RKO (cell line): ENCODE measurements around the gene MINDY3.
"Not testable (repeated sequence)": the region's sequence is repeated elsewhere in the genome, so short reads cannot be mapped to it uniquely, and the experiment has no call there.

Experiments used
- DNase-seq: peaks from one replicate; pipeline ENCODE4 v3.0.0-alpha.2; 2016; ENCODE audit warnings: low spot score

MINDY3 gene

DNA sequence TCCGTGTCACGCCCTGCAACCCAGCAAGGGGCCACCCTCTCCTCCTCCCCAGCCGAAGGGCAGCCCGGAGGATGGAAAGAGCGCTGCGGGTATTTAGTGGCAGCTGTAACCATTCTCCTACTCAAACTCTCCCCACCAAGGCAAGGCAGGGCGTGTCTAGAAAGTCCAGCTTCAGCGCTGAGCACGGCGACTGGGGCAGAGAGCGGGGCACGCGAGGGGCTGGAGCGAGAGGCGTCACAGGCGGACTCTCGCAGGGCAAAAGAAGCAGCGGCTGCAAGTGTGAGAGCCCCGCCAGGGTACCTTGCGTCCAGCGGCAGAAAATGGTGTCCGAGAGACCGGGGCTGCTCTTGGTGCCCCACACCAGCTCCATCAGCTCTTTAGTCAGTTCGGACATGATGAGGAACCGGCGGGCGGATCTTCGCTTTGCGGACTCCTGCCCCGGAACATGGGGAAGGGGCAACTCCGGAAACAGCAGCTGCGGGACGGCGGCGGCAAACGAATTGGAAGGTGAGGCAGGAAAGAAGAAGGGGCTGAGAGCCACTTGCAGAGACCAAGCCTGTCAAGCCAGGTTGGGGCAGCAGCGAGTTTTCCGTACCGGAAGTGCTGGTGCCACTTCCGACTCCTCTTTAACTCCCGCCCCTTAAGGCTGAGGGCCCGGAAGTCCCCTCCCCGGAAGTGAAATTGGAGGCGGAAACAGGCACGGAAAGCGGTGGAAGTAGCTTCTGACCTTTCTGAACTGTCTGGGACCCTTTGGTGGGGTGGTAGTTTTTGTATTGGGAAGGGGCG lies at the start of gene MINDY3:
TSS of gene MINDY3 (minus strand) at position 602 of the 786 bp plus-strand sequence. CDS start at position 394, 208 bp downstream.
- DNase-seq, result peak; percentile 95

DNA sequence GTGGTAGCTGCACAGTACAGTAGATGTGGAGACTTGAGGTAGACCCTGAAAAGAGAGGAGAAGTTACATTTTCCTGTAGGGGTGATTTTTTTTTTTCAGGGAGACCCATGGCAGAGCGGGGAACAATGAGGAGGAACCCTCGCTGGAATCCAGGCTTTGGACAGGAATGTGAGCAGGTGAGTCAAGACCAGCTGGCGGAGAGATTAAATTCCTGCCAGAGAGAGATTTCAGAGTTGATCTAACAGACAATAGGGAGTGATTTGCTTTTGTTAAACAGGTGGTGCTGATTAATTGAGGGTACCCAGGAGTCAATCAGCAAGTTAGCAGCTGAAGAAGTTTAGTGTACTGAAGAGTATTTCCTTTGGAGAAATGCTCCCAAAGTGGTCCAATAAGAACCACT lies 41.6 kb upstream of the MINDY3 start:
- no peak for DNase-seq

- DNase-seq, result peak; percentile 77
Measured at GRCh38 chr10:15898046-15898445, 37.7 kb upstream of the MINDY3 start.

DNA sequence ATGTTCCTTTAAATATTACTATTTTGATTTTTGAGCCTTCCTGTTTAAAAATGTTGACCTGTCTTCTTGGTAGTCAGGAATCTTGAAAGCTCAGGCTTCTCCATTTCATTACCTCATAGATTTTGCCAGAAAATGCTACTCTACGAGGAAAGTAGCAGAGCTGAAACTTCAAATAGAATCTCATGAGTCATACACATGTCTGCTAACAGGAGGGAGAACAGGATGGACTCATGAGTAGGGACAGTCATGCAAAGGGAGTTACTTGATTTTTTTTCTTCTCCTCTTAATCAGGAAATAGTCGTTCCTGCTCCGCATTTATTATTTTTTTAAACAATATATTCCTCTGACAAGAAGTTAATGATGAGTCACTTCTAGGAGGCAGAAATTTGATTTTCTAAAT lies 37.0 kb upstream of the MINDY3 start:
- peak; percentile 74 for DNase-seq

GRCh38 chr10:15896654-15897053 lies 36.3 kb upstream of the MINDY3 start:
- DNase-seq, result no peak

- DNase-seq, result no peak
Measured at GRCh38 chr10:15884447-15884846, 24.1 kb upstream of the MINDY3 start.

GRCh38 chr10:15881542-15881941 lies 21.2 kb upstream of the MINDY3 start:
- no peak for DNase-seq

DNA sequence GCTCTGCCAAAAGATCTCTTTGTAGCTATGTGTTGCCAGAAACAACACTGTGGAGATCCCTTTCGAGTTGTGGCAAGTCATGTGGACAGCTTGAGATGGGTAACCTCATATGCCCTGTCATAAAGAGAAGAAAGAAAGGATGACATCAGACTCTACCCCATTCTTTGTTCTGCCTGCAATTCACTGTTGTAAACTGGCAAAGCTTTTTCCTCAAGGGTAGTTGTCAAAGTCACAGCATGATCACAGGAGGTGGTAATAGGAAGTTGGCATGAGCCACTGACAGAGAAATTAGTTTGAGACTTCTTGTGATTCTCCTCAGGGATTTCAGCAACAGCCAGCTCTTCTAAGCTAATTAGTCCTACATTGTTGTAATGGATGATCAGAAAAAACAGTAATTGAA lies 19.4 kb upstream of the MINDY3 start:
- DNase-seq, result no peak

DNA sequence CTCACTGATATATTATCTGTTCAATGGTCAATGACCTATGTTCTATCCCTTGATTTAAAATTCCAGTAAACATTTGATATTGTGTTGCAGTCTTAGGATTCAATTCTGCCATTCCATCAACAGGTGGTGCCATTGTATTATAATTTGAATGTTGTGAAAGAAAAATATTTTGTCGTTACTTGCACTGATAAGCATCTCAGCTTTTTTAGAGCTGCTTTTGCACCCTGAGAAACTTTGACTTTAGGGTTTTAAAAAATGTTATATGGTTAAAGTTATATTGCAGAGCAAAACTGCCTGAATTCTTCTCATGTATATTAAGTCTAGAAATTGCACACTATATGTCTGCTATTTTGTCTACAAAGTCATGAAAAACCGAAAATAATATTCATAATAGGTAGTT lies 18.8 kb upstream of the MINDY3 start:
- peak; percentile 66 for DNase-seq

DNA sequence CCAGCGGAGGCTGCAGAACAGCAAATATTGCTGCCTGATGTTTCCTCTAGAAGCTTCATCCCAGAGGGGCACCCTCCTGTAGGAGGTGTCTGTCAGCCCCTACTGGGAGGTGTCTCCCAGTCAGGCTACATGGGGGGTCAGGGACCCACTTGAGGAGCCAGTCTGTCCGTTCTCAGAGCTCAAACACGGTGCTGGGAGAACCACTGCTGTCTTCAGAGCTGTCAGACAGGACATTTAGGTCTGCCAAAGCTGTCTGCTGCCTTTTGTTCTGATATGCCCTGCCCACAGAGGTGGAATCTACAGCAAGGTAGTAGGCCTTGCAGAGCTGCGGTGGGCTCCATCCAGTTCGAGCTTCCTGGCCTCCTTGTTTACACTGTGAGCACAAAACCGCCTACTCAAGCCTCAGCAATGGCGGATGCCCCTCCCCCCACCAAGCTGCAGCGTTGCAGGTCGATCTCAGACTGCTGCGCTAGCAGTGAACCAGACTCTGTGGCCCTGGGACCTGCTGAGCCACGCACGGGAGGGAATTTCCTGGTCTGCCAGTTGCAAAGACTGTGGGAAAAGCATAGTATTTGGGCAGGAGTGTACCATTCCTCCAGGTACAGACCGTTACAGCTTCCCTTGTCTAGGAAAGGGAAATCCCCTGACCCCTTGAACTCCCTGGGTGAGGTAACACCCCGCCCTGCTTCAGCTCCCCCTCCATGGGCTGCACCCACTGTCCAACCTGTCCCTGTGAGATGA lies 17.7 kb upstream of the MINDY3 start:
- DNase-seq, result no peak

GRCh38 chr10:15876274-15876673 lies 16.0 kb upstream of the MINDY3 start:
- not testable (repeated sequence) for DNase-seq

DNA sequence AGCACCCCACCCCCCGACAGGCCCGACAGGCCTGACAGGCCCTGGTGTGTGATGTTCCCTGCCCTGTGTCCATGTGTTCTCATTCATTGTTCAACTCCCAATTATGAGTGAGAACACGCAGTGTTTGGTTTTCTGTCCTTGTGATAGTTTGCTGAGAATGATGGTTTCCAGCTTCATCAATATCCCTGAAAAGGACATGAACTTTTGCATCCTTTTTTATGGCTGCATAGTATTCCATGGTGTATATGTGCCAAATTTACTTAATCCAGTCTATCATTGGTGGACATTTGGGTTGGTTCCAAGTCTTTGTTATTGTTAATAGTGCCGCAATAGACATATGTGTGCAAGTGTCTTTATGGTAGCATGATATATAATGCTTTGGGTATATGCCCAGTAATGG lies 12.3 kb upstream of the MINDY3 start:
- DNase-seq, result not testable (repeated sequence)

GRCh38 chr10:15871823-15872222 lies 11.5 kb upstream of the MINDY3 start:
- DNase-seq, result no peak

GRCh38 chr10:15869935-15870334 lies 9.6 kb upstream of the MINDY3 start:
- DNase-seq, result no peak

- no peak for DNase-seq
Measured at GRCh38 chr10:15868006-15868405, 7.7 kb upstream of the MINDY3 start.

- no peak for DNase-seq
Measured at GRCh38 chr10:15865304-15865703, 5.0 kb upstream of the MINDY3 start.

DNA sequence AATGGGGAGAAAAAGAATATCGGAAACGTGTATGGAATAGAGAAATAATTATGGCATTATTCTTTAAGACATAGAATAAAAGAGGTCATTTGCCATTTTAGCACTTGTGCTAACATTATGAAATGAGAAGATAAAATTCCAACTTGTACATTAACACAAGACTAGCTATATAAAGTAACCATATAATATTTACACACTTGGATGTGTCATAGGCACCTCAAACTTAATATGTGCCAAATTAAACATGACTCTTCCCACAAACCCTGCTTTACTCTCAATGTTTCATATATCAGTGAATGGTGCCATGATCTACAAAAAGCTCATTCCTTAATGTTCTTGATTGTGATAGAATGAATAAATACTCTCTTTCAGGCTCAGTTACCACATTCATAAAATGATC lies 4.1 kb upstream of the MINDY3 start:
- no peak for DNase-seq

GRCh38 chr10:15863733-15864132 lies 3.4 kb upstream of the MINDY3 start:
- no peak for DNase-seq

GRCh38 chr10:15863323-15863722 lies 3.0 kb upstream of the MINDY3 start:
- DNase-seq, result no peak

DNA sequence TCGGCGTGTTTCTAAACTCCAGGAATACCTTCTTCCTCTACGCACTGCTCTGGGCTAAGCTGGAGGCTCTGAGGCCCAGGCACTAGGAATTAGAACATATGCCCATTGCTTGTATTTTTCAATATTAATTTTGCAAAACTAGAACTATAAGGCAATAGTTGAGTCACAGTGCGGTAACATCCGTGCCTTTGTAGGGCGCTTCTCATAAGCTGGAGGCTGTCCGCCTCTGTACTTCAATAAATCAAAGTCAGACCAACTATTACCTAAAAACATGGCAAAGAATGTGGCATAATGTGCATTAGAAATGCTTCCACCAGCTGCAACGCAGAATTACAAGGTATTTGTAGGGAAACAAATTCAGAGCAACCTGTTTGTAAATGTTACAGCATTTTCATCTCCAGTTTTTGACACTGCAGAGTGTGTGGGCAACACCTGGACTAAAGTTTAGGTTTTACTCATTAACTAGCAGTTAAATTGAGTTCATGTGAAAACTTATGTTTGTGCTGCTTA lies 440 bp upstream of the MINDY3 start:
- peak; percentile 66 for DNase-seq

GRCh38 chr10:15859509-15859905 lies 800 bp downstream of the MINDY3 start:
- no peak for DNase-seq

DNA sequence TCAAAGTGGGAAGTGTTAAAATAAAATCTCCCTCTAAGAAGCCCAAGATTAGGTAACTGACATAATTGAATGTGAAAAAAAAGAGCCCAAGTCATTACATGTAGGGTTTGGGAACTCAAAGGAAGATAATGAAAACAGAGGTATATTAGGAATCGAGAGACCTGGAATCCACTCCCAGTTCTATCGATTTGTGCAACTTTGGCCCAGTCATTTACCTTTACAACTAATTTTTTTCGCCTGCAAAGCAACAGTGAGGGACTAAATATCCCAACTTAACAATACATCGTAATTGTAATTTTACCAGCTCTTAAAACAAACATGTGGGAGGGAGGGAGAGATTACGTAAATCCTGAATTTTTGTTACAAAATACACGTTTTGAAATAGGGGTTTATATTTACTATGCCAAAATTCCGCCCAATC lies 1.4 kb downstream of the MINDY3 start:
- no peak for DNase-seq

- no peak for DNase-seq
Measured at GRCh38 chr10:15857107-15857575, 3.2 kb downstream of the MINDY3 start.
